Measurements from ENCODE around the gene MCRIP1. TPM values are rescaled to one million over a fixed set of nuclear protein-coding genes. Genes with fewer than 3 reads are reported as not detected.

MCRIP1 gene
- total and polyA plus RNA-seq, 2 of the 13 experiments (the other 11 are each of a cell fraction or from before 2014, with no cell fraction given): 79.7 to 84.9 TPM

DNA sequence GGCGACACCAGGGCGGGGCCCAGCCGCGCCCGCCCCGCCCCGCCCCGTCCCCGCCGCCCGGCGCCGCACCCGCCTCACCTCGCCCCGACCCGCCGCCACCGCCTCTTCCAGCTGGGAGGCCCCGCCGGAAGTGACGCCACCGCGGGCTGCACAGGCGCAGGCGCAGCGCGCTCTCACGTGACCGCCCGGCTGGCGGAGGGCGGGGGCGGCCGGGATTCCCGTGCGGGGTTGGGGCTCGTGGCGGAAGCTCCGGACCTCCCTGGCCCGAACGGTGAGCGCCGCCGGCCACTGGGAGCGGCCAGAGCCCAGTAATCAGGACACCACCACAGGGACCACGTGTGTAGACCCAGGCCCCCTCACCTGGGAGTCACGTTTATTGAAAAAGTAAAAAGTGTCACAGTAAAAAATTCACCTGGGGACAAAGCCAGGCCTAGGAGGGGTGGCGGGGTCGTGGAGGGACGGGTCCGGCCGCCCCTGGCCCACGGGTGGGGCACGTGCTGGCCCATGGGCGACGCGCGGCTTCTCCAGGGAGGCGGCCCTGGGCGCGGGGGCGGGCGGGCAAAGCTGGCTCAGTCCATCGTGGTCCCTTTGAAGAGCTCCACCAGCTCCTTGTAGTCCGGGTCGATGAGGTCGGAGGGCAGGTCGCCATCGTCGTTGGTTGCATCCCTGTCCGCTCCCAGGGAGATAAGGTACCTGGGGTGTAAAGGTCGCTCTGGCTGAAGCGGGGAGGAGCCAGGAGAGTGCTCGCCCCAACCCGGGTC is at the start of gene MCRIP1 (continued):
- TF ChIP-seq, protein P1, sequence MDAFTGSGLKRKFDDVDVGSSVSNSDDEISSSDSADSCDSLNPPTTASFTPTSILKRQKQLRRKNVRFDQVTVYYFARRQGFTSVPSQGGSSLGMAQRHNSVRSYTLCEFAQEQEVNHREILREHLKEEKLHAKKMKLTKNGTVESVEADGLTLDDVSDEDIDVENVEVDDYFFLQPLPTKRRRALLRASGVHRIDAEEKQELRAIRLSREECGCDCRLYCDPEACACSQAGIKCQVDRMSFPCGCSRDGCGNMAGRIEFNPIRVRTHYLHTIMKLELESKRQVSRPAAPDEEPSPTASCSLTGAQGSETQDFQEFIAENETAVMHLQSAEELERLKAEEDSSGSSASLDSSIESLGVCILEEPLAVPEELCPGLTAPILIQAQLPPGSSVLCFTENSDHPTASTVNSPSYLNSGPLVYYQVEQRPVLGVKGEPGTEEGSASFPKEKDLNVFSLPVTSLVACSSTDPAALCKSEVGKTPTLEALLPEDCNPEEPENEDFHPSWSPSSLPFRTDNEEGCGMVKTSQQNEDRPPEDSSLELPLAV (CRISPR knock-in tag; conservative IDR thresholded peaks at IDR 0.05; ENCODE audit: low read depth): no peak; the same call in 1 of the 2 replicates
- TF ChIP-seq, protein P2, sequence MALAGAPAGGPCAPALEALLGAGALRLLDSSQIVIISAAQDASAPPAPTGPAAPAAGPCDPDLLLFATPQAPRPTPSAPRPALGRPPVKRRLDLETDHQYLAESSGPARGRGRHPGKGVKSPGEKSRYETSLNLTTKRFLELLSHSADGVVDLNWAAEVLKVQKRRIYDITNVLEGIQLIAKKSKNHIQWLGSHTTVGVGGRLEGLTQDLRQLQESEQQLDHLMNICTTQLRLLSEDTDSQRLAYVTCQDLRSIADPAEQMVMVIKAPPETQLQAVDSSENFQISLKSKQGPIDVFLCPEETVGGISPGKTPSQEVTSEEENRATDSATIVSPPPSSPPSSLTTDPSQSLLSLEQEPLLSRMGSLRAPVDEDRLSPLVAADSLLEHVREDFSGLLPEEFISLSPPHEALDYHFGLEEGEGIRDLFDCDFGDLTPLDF (CRISPR knock-in tag; IDR thresholded peaks at IDR 0.05): peak; percentile 79
- no peak for TF ChIP-seq NFATC3 (CRISPR knock-in tag; IDR thresholded peaks at IDR 0.05)
- TF ChIP-seq, protein P3, sequence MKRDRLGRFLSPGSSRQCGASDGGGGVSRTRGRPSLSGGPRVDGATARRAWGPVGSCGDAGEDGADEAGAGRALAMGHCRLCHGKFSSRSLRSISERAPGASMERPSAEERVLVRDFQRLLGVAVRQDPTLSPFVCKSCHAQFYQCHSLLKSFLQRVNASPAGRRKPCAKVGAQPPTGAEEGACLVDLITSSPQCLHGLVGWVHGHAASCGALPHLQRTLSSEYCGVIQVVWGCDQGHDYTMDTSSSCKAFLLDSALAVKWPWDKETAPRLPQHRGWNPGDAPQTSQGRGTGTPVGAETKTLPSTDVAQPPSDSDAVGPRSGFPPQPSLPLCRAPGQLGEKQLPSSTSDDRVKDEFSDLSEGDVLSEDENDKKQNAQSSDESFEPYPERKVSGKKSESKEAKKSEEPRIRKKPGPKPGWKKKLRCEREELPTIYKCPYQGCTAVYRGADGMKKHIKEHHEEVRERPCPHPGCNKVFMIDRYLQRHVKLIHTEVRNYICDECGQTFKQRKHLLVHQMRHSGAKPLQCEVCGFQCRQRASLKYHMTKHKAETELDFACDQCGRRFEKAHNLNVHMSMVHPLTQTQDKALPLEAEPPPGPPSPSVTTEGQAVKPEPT (CRISPR knock-in tag; IDR thresholded peaks at IDR 0.05; ENCODE audit: low read depth): peak; percentile 93
- TF ChIP-seq WIZ (CRISPR knock-in tag; IDR thresholded peaks at IDR 0.05): peak; percentile 84; the same call in 1 of the 2 replicates
- TF ChIP-seq IKZF1 (IDR thresholded peaks at IDR 0.05): no peak
- peak; percentile 76; the same call in 1 of the 2 replicates for TF ChIP-seq CREB1 (IDR thresholded peaks at IDR 0.05)
- no peak for TF ChIP-seq CREB1 (CRISPR knock-in tag; IDR thresholded peaks at IDR 0.05)
- TF ChIP-seq, protein P4, sequence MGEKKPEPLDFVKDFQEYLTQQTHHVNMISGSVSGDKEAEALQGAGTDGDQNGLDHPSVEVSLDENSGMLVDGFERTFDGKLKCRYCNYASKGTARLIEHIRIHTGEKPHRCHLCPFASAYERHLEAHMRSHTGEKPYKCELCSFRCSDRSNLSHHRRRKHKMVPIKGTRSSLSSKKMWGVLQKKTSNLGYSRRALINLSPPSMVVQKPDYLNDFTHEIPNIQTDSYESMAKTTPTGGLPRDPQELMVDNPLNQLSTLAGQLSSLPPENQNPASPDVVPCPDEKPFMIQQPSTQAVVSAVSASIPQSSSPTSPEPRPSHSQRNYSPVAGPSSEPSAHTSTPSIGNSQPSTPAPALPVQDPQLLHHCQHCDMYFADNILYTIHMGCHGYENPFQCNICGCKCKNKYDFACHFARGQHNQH (CRISPR knock-in tag; IDR thresholded peaks at IDR 0.05): peak; percentile 57
- no peak for TF ChIP-seq MBNL3 (CRISPR knock-in tag; conservative IDR thresholded peaks at IDR 0.05)
- TF ChIP-seq ELF1 (CRISPR knock-in tag; IDR thresholded peaks at IDR 0.05): 0 out of 2 replicates have a peak, but pooled peaks have one; percentile 24
- no peak for TF ChIP-seq RORA (CRISPR knock-in tag; IDR thresholded peaks at IDR 0.05)
- TF ChIP-seq, protein P5, sequence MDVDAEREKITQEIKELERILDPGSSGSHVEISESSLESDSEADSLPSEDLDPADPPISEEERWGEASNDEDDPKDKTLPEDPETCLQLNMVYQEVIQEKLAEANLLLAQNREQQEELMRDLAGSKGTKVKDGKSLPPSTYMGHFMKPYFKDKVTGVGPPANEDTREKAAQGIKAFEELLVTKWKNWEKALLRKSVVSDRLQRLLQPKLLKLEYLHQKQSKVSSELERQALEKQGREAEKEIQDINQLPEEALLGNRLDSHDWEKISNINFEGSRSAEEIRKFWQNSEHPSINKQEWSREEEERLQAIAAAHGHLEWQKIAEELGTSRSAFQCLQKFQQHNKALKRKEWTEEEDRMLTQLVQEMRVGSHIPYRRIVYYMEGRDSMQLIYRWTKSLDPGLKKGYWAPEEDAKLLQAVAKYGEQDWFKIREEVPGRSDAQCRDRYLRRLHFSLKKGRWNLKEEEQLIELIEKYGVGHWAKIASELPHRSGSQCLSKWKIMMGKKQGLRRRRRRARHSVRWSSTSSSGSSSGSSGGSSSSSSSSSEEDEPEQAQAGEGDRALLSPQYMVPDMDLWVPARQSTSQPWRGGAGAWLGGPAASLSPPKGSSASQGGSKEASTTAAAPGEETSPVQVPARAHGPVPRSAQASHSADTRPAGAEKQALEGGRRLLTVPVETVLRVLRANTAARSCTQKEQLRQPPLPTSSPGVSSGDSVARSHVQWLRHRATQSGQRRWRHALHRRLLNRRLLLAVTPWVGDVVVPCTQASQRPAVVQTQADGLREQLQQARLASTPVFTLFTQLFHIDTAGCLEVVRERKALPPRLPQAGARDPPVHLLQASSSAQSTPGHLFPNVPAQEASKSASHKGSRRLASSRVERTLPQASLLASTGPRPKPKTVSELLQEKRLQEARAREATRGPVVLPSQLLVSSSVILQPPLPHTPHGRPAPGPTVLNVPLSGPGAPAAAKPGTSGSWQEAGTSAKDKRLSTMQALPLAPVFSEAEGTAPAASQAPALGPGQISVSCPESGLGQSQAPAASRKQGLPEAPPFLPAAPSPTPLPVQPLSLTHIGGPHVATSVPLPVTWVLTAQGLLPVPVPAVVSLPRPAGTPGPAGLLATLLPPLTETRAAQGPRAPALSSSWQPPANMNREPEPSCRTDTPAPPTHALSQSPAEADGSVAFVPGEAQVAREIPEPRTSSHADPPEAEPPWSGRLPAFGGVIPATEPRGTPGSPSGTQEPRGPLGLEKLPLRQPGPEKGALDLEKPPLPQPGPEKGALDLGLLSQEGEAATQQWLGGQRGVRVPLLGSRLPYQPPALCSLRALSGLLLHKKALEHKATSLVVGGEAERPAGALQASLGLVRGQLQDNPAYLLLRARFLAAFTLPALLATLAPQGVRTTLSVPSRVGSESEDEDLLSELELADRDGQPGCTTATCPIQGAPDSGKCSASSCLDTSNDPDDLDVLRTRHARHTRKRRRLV (CRISPR knock-in tag; IDR thresholded peaks at IDR 0.05): no peak
- TF ChIP-seq ADNP (CRISPR knock-in tag; IDR thresholded peaks at IDR 0.05): peak; percentile 61; the same call in 1 of the 2 replicates
- no peak for TF ChIP-seq TCF7L2 (IDR thresholded peaks at IDR 0.05; ENCODE audit: low read depth, low read length)
- TF ChIP-seq PCBP1 (IDR thresholded peaks at IDR 0.05; ENCODE audit: borderline replicate concordance, low read depth, low read length): no peak
- TF ChIP-seq NBN (conservative IDR thresholded peaks at IDR 0.05): no peak
